GM04504 (cell line): ENCODE data around the gene ANKIB1.

Source experiments
- DNase-seq: peaks from one replicate; pipeline ENCODE4 v3.0.0-alpha.2; 2012; ENCODE audit warnings: low read depth

Gene ANKIB1

GRCh38 chr7:92266415-92267241, 20.9 kb downstream of the ANKIB1 start:
- no peak for DNase-seq

- no peak for DNase-seq
Measured at GRCh38 chr7:92268921-92269320, 23.1 kb downstream of the ANKIB1 start.

GRCh38 chr7:92275327-92275726, 29.6 kb downstream of the ANKIB1 start:
- DNase-seq: no peak

GRCh38 chr7:92276460-92276864, 30.7 kb downstream of the ANKIB1 start:
- no peak for DNase-seq

GRCh38 chr7:92279396-92280031, 33.7 kb downstream of the ANKIB1 start:
- no peak for DNase-seq

GRCh38 chr7:92281031-92281430, 35.3 kb downstream of the ANKIB1 start:
- no peak for DNase-seq

- DNase-seq: no peak
Measured at GRCh38 chr7:92282221-92282814, 36.5 kb downstream of the ANKIB1 start.

GRCh38 chr7:92282930-92283329, 37.2 kb downstream of the ANKIB1 start:
- no peak for DNase-seq

GRCh38 chr7:92289321-92289720, 43.5 kb downstream of the ANKIB1 start:
- DNase-seq: no peak

- DNase-seq: no peak
Measured at GRCh38 chr7:92292981-92293380, 47.2 kb downstream of the ANKIB1 start.

GRCh38 chr7:92293896-92294590, 48.3 kb downstream of the ANKIB1 start:
- no peak for DNase-seq

- DNase-seq: no peak
Measured at GRCh38 chr7:92295391-92295790, 49.6 kb downstream of the ANKIB1 start.

GRCh38 chr7:92296235-92296634, 50.5 kb downstream of the ANKIB1 start:
- no peak for DNase-seq

GRCh38 chr7:92296880-92297445, 51.2 kb downstream of the ANKIB1 start:
- no peak for DNase-seq

- DNase-seq: no peak
Measured at GRCh38 chr7:92297736-92298135, 52.0 kb downstream of the ANKIB1 start.

- no peak for DNase-seq
Measured at GRCh38 chr7:92303761-92304160, 58.0 kb downstream of the ANKIB1 start.

GRCh38 chr7:92304406-92304893, 58.7 kb downstream of the ANKIB1 start:
- no peak for DNase-seq

- DNase-seq: no peak
Measured at GRCh38 chr7:92306153-92306552, 60.4 kb downstream of the ANKIB1 start.

- DNase-seq: no peak
Measured at GRCh38 chr7:92313055-92313454, 67.3 kb downstream of the ANKIB1 start.

- DNase-seq: no peak
Measured at GRCh38 chr7:92319243-92319642, 73.5 kb downstream of the ANKIB1 start.

- DNase-seq: no peak
Measured at GRCh38 chr7:92325173-92325572, 79.4 kb downstream of the ANKIB1 start.

- DNase-seq: no peak
Measured at GRCh38 chr7:92325858-92326257, 80.1 kb downstream of the ANKIB1 start.
